HG02973 (cell line): Measurements from ENCODE around the gene ZMAT5.
"Not testable (repeated sequence)": the region's sequence is repeated elsewhere in the genome, so short reads cannot be mapped to it uniquely, and the experiment has no call there.

Source experiments
- ATAC-seq: cut with Tn5 transposase; IDR thresholded peaks from one replicate; pipeline ENCODE4 v1.9.1; 2021; ENCODE audit warnings: moderate library complexity; ENCODE audit not compliant: unreplicated experiment

Gene ZMAT5

GRCh38 chr22:29754658-29755395 lies 12.0 kb downstream of the ZMAT5 start:
- not testable (repeated sequence) for ATAC-seq

- no peak for ATAC-seq
Observed at GRCh38 chr22:29753808-29754657, 12.8 kb downstream of the ZMAT5 start.

GRCh38 chr22:29751669-29752068 lies 15.1 kb downstream of the ZMAT5 start:
- no peak for ATAC-seq

GRCh38 chr22:29750559-29751538 lies 16.0 kb downstream of the ZMAT5 start:
- ATAC-seq: no peak

GRCh38 chr22:29750029-29750428 lies 16.8 kb downstream of the ZMAT5 start:
- no peak for ATAC-seq

- no peak for ATAC-seq
Observed at GRCh38 chr22:29748248-29748893, 18.4 kb downstream of the ZMAT5 start.

GRCh38 chr22:29747832-29748231 lies 19.0 kb downstream of the ZMAT5 start:
- no peak for ATAC-seq

- ATAC-seq: no peak
Observed at GRCh38 chr22:29744902-29745301, 21.9 kb downstream of the ZMAT5 start.

GRCh38 chr22:29742326-29742725 lies 24.5 kb downstream of the ZMAT5 start:
- no peak for ATAC-seq

GRCh38 chr22:29741926-29742325 lies 24.9 kb downstream of the ZMAT5 start:
- ATAC-seq: no peak

GRCh38 chr22:29740216-29740615 lies 26.6 kb downstream of the ZMAT5 start:
- ATAC-seq: no peak

- ATAC-seq: no peak
Observed at GRCh38 chr22:29739346-29739875, 27.4 kb downstream of the ZMAT5 start.

- no peak for ATAC-seq
Observed at GRCh38 chr22:29738118-29738815, 28.5 kb downstream of the ZMAT5 start.

GRCh38 chr22:29737251-29738117 lies 29.3 kb downstream of the ZMAT5 start:
- no peak for ATAC-seq

GRCh38 chr22:29735416-29735815 lies 31.4 kb downstream of the ZMAT5 start:
- no peak for ATAC-seq

- ATAC-seq: no peak
Observed at GRCh38 chr22:29734838-29735237, 32.0 kb downstream of the ZMAT5 start.

- no peak for ATAC-seq
Observed at GRCh38 chr22:29734406-29734805, 32.4 kb downstream of the ZMAT5 start.

GRCh38 chr22:29733362-29734201 lies 33.2 kb downstream of the ZMAT5 start:
- no peak for ATAC-seq
